ENCODE results near the gene SLC25A13. TPM values are rescaled to one million over a fixed set of nuclear protein-coding genes. Genes with fewer than 3 reads are reported as not detected.

SLC25A13 gene
- total and polyA plus RNA-seq, 2 experiments from 2014 or later = 4.8 to 19.1 TPM

DNA sequence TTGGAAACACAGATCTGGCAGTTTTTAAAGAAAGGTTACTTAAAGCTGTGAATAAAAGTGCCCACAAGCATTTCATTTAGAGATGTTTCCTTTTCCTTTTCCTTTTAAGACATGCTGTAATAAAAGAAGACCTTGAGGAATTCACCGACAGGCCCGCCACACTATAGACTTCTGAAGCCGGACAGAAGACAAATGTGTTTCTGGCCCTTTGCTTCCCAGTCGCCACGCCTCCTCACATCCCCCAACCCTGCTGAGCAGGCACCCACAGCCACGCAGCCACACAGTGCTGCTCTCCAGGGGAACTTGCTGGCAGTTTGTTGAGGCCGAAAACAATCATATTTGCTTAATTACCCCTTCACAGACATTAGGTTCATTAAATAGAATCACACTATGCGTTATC, 83.4 kb downstream of the SLC25A13 start:
- no peaks in the 10 kb centered on the region for H3K36me3 ChIP-seq (ENCODE audit: low read depth)
- no peak overlapping the region for H3K4me2 ChIP-seq (ENCODE audit: unreplicated experiment)
- 85 to 88% methylated on average over 8 of the region's 8 CpGs for WGBS, 2 experiments (ENCODE audit: low coverage in 1 of 2, low lambda C conversion rate in 2 of 2, missing lambda C conversion rate in 2 of 2)
- H3K9me2 ChIP-seq (ENCODE audit: insufficient read depth) = no peaks in the 10 kb centered on the region
- in situ Hi-C loops (cut with MboI) = no loop called here
- no peaks in the 10 kb centered on the region for H4K20me1 ChIP-seq (ENCODE audit: insufficient read depth)
- H3K9me3 ChIP-seq (ENCODE audit: low read depth) = no peaks in the 10 kb centered on the region
- no peak overlapping the region for H2AFZ ChIP-seq
- no peaks in the 10 kb centered on the region for H3K27me3 ChIP-seq (replicated peaks; ENCODE audit: insufficient read depth)
- no peak overlapping the region for H3K4me3 ChIP-seq
- H3F3A ChIP-seq (ENCODE audit: insufficient read depth) = peaks cover 6% of the 10 kb centered on the region; the same call in 1 of the 2 replicates
- no peak overlapping the region for H3K27ac ChIP-seq
- no peak for TF ChIP-seq EZH2phosphoT487 (IDR thresholded peaks at IDR 0.05; ENCODE audit: insufficient read depth, low read depth)
- TF ChIP-seq EZH2 (IDR thresholded peaks at IDR 0.05; ENCODE audit: insufficient read depth, poor library complexity, severe bottlenecking) = no peak
- peaks cover 15% of the 10 kb centered on the region for H3K4me1 ChIP-seq (ENCODE audit: insufficient read depth)
- no peak for DNase-seq
- no peak overlapping the region for H3K9ac ChIP-seq
- no peaks in the 10 kb centered on the region for H3K79me2 ChIP-seq (ENCODE audit: insufficient read depth)

DNA sequence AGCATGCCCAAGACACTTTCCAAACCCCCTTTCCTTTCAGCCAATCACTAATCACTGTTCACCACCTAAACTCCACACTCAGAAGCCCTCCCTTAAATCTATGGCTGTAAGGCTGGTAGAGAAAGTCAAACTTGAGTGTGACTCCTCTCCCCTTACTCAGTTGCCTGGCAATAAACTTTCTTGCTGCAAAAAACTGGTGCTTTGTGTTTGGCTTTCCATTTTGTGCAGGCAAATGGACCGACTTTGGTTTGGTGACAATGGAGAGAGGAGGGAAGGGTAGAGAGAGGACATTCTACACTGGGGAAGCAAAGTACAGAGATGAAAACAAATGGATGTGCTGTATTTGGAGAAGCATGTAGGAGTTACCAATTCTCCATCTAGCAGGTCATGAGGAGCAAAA, 84.9 kb downstream of the SLC25A13 start:
- Histone ChIP-seq H3K27me3 (replicated peaks; ENCODE audit: insufficient read depth) (no peaks in the 10 kb centered on the region), H3K27ac (no peak overlapping the region), H3K9me2 (ENCODE audit: insufficient read depth) (no peaks in the 10 kb centered on the region), H3F3A (ENCODE audit: insufficient read depth) (peaks cover 6% of the 10 kb centered on the region; the same call in 1 of the 2 replicates), H4K20me1 (ENCODE audit: insufficient read depth) (no peaks in the 10 kb centered on the region), H3K4me1 (ENCODE audit: insufficient read depth) (peaks cover 15% of the 10 kb centered on the region), H3K4me2 (ENCODE audit: unreplicated experiment) (no peak overlapping the region), H3K9me3 (ENCODE audit: low read depth) (no peaks in the 10 kb centered on the region), H3K36me3 (ENCODE audit: low read depth) (no peaks in the 10 kb centered on the region), H3K4me3 (no peak overlapping the region), H3K9ac (no peak overlapping the region), H2AFZ (no peak overlapping the region), H3K79me2 (ENCODE audit: insufficient read depth) (no peaks in the 10 kb centered on the region)
- TF ChIP-seq EZH2phosphoT487 (IDR thresholded peaks at IDR 0.05; ENCODE audit: insufficient read depth, low read depth) = no peak
- no peak for TF ChIP-seq EZH2 (IDR thresholded peaks at IDR 0.05; ENCODE audit: insufficient read depth, poor library complexity, severe bottlenecking)
- 93 to 95% methylated on average over 1 of the region's 1 CpG for WGBS, 2 experiments (ENCODE audit: low coverage in 1 of 2, low lambda C conversion rate in 2 of 2, missing lambda C conversion rate in 2 of 2)
- no peak for DNase-seq
- in situ Hi-C loops (cut with MboI) = no loop called here

GRCh38 chr7:96236198-96237039, 85.5 kb downstream of the SLC25A13 start:
- Histone ChIP-seq H3K4me1 (ENCODE audit: insufficient read depth) (peaks cover 15% of the 10 kb centered on the region), H3K79me2 (ENCODE audit: insufficient read depth) (no peaks in the 10 kb centered on the region), H3K27ac (no peak overlapping the region), H3F3A (ENCODE audit: insufficient read depth) (peaks cover 6% of the 10 kb centered on the region; the same call in 1 of the 2 replicates), H3K9me3 (ENCODE audit: low read depth) (no peaks in the 10 kb centered on the region), H3K27me3 (replicated peaks; ENCODE audit: insufficient read depth) (no peaks in the 10 kb centered on the region), H4K20me1 (ENCODE audit: insufficient read depth) (no peaks in the 10 kb centered on the region), H3K9ac (no peak overlapping the region), H3K4me2 (ENCODE audit: unreplicated experiment) (peak overlapping the region; percentile 8), H3K4me3 (no peak overlapping the region), H2AFZ (0 out of 2 replicates have a peak overlapping the region, but pooled peaks have one; percentile 18), H3K9me2 (ENCODE audit: insufficient read depth) (no peaks in the 10 kb centered on the region), H3K36me3 (ENCODE audit: low read depth) (no peaks in the 10 kb centered on the region)
- TF ChIP-seq EZH2phosphoT487 (IDR thresholded peaks at IDR 0.05; ENCODE audit: insufficient read depth, low read depth) (no peak), EZH2 (IDR thresholded peaks at IDR 0.05; ENCODE audit: insufficient read depth, poor library complexity, severe bottlenecking) (no peak)
- in situ Hi-C loops (cut with MboI) = no loop called here
- WGBS, 2 experiments (ENCODE audit: low coverage in 1 of 2, low lambda C conversion rate in 2 of 2, missing lambda C conversion rate in 2 of 2) = 6% methylated on average over 5 of the region's 5 CpGs
- peak; percentile 58 for DNase-seq

- no peaks in the 10 kb centered on the region for H4K20me1 ChIP-seq (ENCODE audit: insufficient read depth)
- no peaks in the 10 kb centered on the region for H3K9me2 ChIP-seq (ENCODE audit: insufficient read depth)
- no peak overlapping the region for H2AFZ ChIP-seq
- no peak overlapping the region for H3K27ac ChIP-seq
- H3K4me2 ChIP-seq (ENCODE audit: unreplicated experiment) = no peak overlapping the region
- no peak for DNase-seq
- no peaks in the 10 kb centered on the region for H3K79me2 ChIP-seq (ENCODE audit: insufficient read depth)
- no peak overlapping the region for H3K9ac ChIP-seq
- H3K36me3 ChIP-seq (ENCODE audit: low read depth) = no peaks in the 10 kb centered on the region
- H3K9me3 ChIP-seq (ENCODE audit: low read depth) = no peaks in the 10 kb centered on the region
- peaks cover 15% of the 10 kb centered on the region for H3K4me1 ChIP-seq (ENCODE audit: insufficient read depth)
- 71 to 80% methylated on average over 2 of the region's 2 CpGs for WGBS, 2 experiments (ENCODE audit: low coverage in 1 of 2, low lambda C conversion rate in 2 of 2, missing lambda C conversion rate in 2 of 2)
- H3K4me3 ChIP-seq = no peak overlapping the region
- no peak for TF ChIP-seq EZH2 (IDR thresholded peaks at IDR 0.05; ENCODE audit: insufficient read depth, poor library complexity, severe bottlenecking)
- TF ChIP-seq EZH2phosphoT487 (IDR thresholded peaks at IDR 0.05; ENCODE audit: insufficient read depth, low read depth) = no peak
- in situ Hi-C loops (cut with MboI) = no loop called here
- no peaks in the 10 kb centered on the region for H3K27me3 ChIP-seq (replicated peaks; ENCODE audit: insufficient read depth)
- H3F3A ChIP-seq (ENCODE audit: insufficient read depth) = peaks cover 6% of the 10 kb centered on the region; the same call in 1 of the 2 replicates
These were observed 86.6 kb downstream of the SLC25A13 start for GRCh38 chr7:96235281-96235680.
